ENCODE results near the gene JCAD. TPM values are rescaled to one million over a fixed set of nuclear protein-coding genes. Genes with fewer than 3 reads are reported as not detected.
A peak's percentile ranks its signal among the peaks of the same experiment; 100 is the strongest.

Gene JCAD
- total and polyA plus RNA-seq, 9 of the 15 experiments (the other 6 are each of a cell fraction or from before 2014, with no cell fraction given): not detected

DNA sequence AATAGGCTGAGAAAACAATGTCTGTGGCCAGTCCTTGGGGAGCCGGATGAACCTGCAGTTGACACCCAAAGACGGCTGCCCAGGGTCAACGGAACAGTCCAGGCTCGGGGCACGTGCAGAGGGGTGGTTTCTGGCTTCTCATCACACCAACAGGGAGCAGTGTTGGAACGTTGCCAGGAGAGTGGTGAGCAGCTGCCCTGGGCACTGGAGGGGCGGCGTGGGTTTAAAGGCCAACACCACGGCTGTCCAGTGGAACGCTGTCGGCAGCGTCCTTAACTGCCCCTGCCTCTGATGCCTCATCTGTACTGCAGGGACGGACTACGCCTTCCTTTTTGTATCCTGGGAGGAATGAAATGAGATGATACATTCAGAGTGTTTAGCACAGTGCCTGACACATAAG, 19.8 kb downstream of the JCAD start:
- TF ChIP-seq NFIC (IDR thresholded peaks at IDR 0.05) (peak; percentile 64), MXI1 (IDR thresholded peaks at IDR 0.05; ENCODE audit: low read depth, low read length) (no peak), POLR2H (tag; IDR thresholded peaks at IDR 0.05; ENCODE audit: low read depth) (no peak), BHLHE40 (IDR thresholded peaks at IDR 0.05; ENCODE audit: low read length) (peak; percentile 21; the same call in 1 of the 2 replicates)
- H3K9ac ChIP-seq (ENCODE audit: insufficient read depth in 1 of 2, low read depth in 2 of 2, low read length in 2 of 2): no peak overlapping the region
- H4K20me1 ChIP-seq (replicated peaks; ENCODE audit: control insufficient read depth, insufficient read depth, low read length): peaks cover 3% of the 10 kb centered on the region; the same call in 1 of the 2 replicates
- DNase-seq (ENCODE audit: extremely low read depth in 1 of 4, low spot score in 3 of 4) (no peak), ATAC-seq (no peak), FAIRE-seq (no peak)
- peaks cover 30 to 60% of the 10 kb centered on the region in 2 experiments; a peak in 4 of 5 replicates for H3K27me3 ChIP-seq (ENCODE audit: control insufficient read depth in 2 of 2, insufficient read depth in 2 of 2, low read length in 2 of 2)
- ChIA-PET POLR2A (no interaction called here), CTCF (ENCODE audit: low intra/inter-chr PET ratio) (no interaction called here)
- WGBS (ENCODE audit: insufficient coverage, low coverage, missing lambda C conversion rate): 2% methylated on average over 14 of the region's 14 CpGs
- H3K4me3 ChIP-seq: no peak overlapping the region
- no peaks in the 10 kb centered on the region for H3K9me3 ChIP-seq (replicated peaks; ENCODE audit: control insufficient read depth, insufficient read depth, low read depth, low read length)
- no peak overlapping the region for H2AFZ ChIP-seq (ENCODE audit: low read depth, low read length)
- no TSS peak for BruUV-seq (replicated peaks)
- H3K4me1 ChIP-seq (replicated peaks in 1 of 2; ENCODE audit: control insufficient read depth in 2 of 2, insufficient read depth in 2 of 2, low read length in 2 of 2): no peaks in the 10 kb centered on the region
- intact Hi-C loops (cut with micrococcal nuclease): no loop called here
- peaks cover 2% of the 10 kb centered on the region for H3K9me1 ChIP-seq (ENCODE audit: control insufficient read depth, insufficient read depth, low read length)
- in situ Hi-C loops (cut with MboI): no loop called here
- H3K4me2 ChIP-seq (ENCODE audit: insufficient read depth, low read length): no peak overlapping the region
- no peaks in the 10 kb centered on the region for H3K36me3 ChIP-seq (ENCODE audit: control insufficient read depth, insufficient read depth, low read length)
- no peaks in the 10 kb centered on the region for H3K79me2 ChIP-seq (ENCODE audit: control insufficient read depth, insufficient read depth, low read length)
- no peak overlapping the region for H3K27ac ChIP-seq (ENCODE audit: extremely low read depth, low read depth, low read length)

DNA sequence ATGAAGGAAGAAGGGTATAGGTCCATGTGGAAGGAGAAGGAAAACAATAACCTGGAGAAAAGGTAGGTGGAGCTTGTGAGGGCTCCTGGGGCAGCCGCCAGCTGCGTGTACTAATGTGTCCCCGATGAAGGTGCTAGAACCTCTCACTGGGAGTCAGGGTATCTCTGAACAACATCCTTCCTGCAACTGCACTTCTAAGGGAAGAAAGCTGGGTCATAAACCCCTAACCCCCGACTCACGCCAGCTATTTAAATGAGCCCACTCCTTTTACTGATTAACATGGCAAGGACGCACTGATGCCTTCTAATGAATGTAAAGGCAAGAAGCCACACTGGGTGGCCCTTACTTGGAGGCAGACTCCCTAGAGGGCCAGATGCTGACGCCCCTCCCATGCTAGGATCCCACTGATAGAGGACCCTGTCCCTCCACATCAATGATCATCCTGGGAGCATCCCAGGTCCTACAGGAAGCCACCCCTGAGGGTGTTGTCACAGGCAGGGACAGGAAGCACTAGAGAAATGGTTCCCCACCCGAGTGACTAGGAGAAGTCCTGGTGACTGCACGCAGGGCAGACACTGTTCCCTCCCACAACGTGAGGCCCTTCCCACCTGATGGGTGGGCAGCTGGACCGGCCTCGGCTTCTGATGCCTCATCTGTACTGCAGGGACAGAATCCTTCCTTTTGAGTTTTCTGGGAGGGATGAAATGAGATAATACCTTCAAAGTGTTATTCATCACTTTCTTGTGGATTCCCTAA, 20.4 kb downstream of the JCAD start:
- Histone ChIP-seq H3K9me1 (ENCODE audit: control insufficient read depth, insufficient read depth, low read length) (peaks cover 2% of the 10 kb centered on the region), H3K36me3 (ENCODE audit: control insufficient read depth, insufficient read depth, low read length) (no peaks in the 10 kb centered on the region), H3K4me1 (replicated peaks in 1 of 2; ENCODE audit: control insufficient read depth in 2 of 2, insufficient read depth in 2 of 2, low read length in 2 of 2) (no peaks in the 10 kb centered on the region), H3K9ac (ENCODE audit: insufficient read depth in 1 of 2, low read depth in 2 of 2, low read length in 2 of 2) (no peak overlapping the region), H3K4me2 (ENCODE audit: insufficient read depth, low read length) (no peak overlapping the region), H3K27ac (ENCODE audit: extremely low read depth, low read depth, low read length) (no peak overlapping the region), H3K27me3 (ENCODE audit: control insufficient read depth in 2 of 2, insufficient read depth in 2 of 2, low read length in 2 of 2) (peaks cover 30 to 64% of the 10 kb centered on the region in 2 experiments; a peak in 4 of 5 replicates), H3K9me3 (replicated peaks; ENCODE audit: control insufficient read depth, insufficient read depth, low read depth, low read length) (no peaks in the 10 kb centered on the region), H3K79me2 (ENCODE audit: control insufficient read depth, insufficient read depth, low read length) (no peaks in the 10 kb centered on the region), H4K20me1 (replicated peaks; ENCODE audit: control insufficient read depth, insufficient read depth, low read length) (peaks cover 3% of the 10 kb centered on the region; the same call in 1 of the 2 replicates), H3K4me3 (no peak overlapping the region), H2AFZ (ENCODE audit: low read depth, low read length) (no peak overlapping the region)
- CTCF ChIA-PET (ENCODE audit: low intra/inter-chr PET ratio): no interaction called here
- FAIRE-seq (no peak), DNase-seq (ENCODE audit: extremely low read depth in 1 of 4, low spot score in 3 of 4) (no peak), ATAC-seq (no peak)
- intact Hi-C loops (cut with micrococcal nuclease): no loop called here
- no peak for TF ChIP-seq NBN (IDR thresholded peaks at IDR 0.05; ENCODE audit: low read depth)
- TF ChIP-seq ZKSCAN8 (CRISPR knock-in tag; IDR thresholded peaks at IDR 0.05): no peak
- TF ChIP-seq ZFP30 (CRISPR knock-in tag; IDR thresholded peaks at IDR 0.05; ENCODE audit: borderline replicate concordance): no peak
- no peak for TF ChIP-seq CBFA2T2 (conservative IDR thresholded peaks at IDR 0.05)
- no peak for TF ChIP-seq FOXK2 (conservative IDR thresholded peaks at IDR 0.05 in 1 of 2, IDR thresholded peaks at IDR 0.05 in 1 of 2; ENCODE audit: low read depth in 2 of 2)
- no peak for TF ChIP-seq ASH1L (IDR thresholded peaks at IDR 0.05; ENCODE audit: borderline replicate concordance, low read depth, partially characterized antibody)
- no peak for TF ChIP-seq ZNF121 (CRISPR knock-in tag; conservative IDR thresholded peaks at IDR 0.05)
- TF ChIP-seq FOXO4 (CRISPR knock-in tag; IDR thresholded peaks at IDR 0.05): no peak
- TF ChIP-seq ZNF274 (IDR thresholded peaks at IDR 0.05; ENCODE audit: borderline replicate concordance, low read depth, low read length): no peak
- no peak for TF ChIP-seq ZNF165 (CRISPR knock-in tag; IDR thresholded peaks at IDR 0.05; ENCODE audit: borderline replicate concordance)
- no peak for TF ChIP-seq DDX20 (tag; IDR thresholded peaks at IDR 0.05; ENCODE audit: low read depth)
- 3% methylated on average over 12 of the region's 12 CpGs for WGBS (ENCODE audit: insufficient coverage, low coverage, missing lambda C conversion rate)
- no TSS peak for BruUV-seq (replicated peaks)
- in situ Hi-C loops (cut with MboI): no loop called here
- POLR2A ChIA-PET: no interaction called here

Data from K562 (cell line).